Astrocyte of the hippocampus (primary cell): ENCODE measurements around the gene RSF1.

ENCODE experiments used
- DNase-seq: peaks from one replicate; pipeline ENCODE4 v3.0.0; 2011; ENCODE audit warnings: low read depth, low spot score

RSF1 gene

DNA sequence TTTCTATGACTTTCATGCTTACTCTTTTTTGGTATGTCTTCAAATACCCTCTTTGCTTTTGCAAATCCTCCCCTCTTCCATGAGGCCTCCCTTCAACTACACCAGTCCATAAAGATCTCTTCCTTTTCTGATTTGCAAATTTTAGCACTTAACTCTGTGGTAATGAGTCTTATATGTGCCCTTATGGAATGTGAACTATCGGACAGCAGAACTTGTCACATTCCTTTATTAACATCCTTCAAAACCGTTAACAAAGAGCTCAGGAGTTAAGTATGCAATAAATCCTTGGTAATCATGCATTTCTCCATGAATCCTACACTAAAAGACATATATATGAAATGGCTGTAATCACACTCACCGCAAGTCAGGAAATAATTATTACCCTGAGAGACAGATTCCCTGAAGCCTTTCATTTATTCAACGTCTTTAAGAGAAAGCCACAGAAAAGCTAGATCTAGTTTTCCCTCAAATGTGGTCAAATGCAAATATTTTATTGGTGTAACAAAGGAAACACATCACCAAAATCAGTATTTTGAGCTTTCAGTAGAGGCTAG is 190.3 kb downstream of the RSF1 start:
- no peak for DNase-seq

DNA sequence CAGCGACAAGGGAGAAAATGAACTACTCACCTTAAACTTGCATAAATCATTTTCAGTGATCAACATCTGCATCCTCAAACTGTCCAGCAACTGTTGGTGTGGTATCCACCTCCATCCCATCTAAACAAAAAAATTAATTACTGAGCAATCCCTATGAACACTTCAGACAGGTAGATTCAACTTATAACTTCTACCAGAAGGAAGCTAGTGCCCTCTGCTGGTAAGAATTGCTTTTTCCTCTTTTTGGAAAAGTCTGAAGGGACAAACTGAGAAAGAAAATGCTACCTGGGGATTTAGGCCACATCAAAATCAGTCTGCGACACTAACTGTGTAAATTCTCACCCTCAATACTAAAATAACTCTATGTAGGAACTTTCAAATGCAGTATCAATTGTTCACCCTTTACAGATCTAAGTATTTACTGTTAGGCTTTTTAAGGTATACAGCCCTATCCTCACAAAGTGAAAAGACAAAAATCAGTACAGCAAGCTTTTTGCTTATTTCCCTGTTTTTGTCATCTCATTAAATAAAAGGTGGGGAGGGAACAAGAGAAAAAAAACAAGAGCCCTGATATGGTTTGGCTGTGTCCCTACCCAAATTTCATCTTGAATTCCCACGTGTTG is 200.8 kb downstream of the RSF1 start:
- DNase-seq = peak; percentile 71

DNA sequence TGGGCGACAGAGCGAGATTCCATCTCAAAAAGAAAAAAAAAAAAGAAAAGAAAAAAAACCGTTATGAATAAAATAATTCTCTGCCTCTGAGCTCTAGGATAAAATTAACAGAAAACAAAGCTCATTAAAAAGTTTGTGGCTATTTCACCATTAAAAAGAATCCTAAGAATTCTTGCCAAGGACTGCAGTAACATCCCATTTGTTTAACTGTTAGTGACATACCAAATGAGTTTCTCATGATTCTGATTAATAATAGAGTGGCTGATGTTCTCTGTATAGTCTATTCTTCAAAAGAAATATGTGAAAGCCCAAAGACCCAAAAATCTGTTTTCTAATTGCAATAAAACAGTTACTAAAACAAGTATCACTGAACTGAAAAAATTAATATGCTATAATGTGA is 202.6 kb downstream of the RSF1 start:
- DNase-seq = peak; percentile 23

DNA sequence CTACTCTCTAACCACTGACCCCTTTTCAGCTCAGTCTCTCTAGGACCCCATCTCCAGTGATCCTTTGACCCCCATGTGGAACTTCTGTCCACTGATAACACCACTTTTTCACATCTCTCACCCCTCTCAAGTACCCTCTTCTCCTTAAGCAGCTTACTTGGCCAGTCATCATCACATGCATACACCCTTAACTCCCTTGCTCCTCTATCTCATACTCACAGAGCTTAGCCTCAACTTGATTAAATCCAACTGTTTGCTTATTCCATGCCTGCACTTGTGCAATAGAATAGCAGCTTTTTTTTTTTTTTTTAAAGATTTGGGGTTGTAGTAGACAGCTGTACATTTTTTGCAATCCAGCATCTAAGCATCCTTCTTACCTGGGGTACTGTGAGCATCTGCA is 208.6 kb downstream of the RSF1 start:
- no peak for DNase-seq
